ENCODE data around the gene SOX11. TPM values are rescaled to one million over a fixed set of nuclear protein-coding genes. Genes with fewer than 3 reads are reported as not detected.
"Not testable (repeated sequence)": the region's sequence is repeated elsewhere in the genome, so short reads cannot be mapped to it uniquely, and the experiment has no call there.

Gene SOX11
- total RNA-seq, 4 donors from 2014 or later: not detected

GRCh38 chr2:5664278-5664681, 27.9 kb upstream of the SOX11 start:
- no peaks in the 10 kb centered on the region for H3K4me1 ChIP-seq
- intact Hi-C loops (cut with DNase I): no loop called here
- no peak for TF ChIP-seq CTCF (IDR thresholded peaks at IDR 0.05)
- TF ChIP-seq POLR2A (IDR thresholded peaks at IDR 0.05): no peak
- H3K27ac ChIP-seq: no peak overlapping the region
- WGBS, 2 donors: 75 to 93% methylated on average over 4 of the region's 4 CpGs
- H3K4me3 ChIP-seq (replicated peaks in 1 of 3): no peak overlapping the region
- no peaks in the 10 kb centered on the region for H3K27me3 ChIP-seq
- H3K36me3 ChIP-seq: no peaks in the 10 kb centered on the region
- no peak for DNase-seq
- no peaks in the 10 kb centered on the region for H3K9me3 ChIP-seq

GRCh38 chr2:5665066-5665465, 27.1 kb upstream of the SOX11 start:
- TF ChIP-seq CTCF (IDR thresholded peaks at IDR 0.05): no peak
- no peak for TF ChIP-seq POLR2A (IDR thresholded peaks at IDR 0.05)
- Histone ChIP-seq H3K9me3 (no peaks in the 10 kb centered on the region), H3K4me1 (no peaks in the 10 kb centered on the region), H3K27ac (no peak overlapping the region), H3K27me3 (no peaks in the 10 kb centered on the region), H3K36me3 (no peaks in the 10 kb centered on the region), H3K4me3 (replicated peaks in 1 of 3) (no peak overlapping the region)
- WGBS, 2 donors: 76 to 82% methylated on average over 1 of the region's 1 CpG
- intact Hi-C loops (cut with DNase I): no loop called here
- no peak for DNase-seq

- no peaks in the 10 kb centered on the region for H3K36me3 ChIP-seq
- 90 to 93% methylated on average over 4 of the region's 4 CpGs for WGBS, 2 donors
- no peaks in the 10 kb centered on the region for H3K27me3 ChIP-seq
- DNase-seq: no peak
- no peaks in the 10 kb centered on the region for H3K9me3 ChIP-seq
- no peak overlapping the region for H3K27ac ChIP-seq
- TF ChIP-seq POLR2A (IDR thresholded peaks at IDR 0.05): no peak
- TF ChIP-seq CTCF (IDR thresholded peaks at IDR 0.05): no peak
- no peak overlapping the region for H3K4me3 ChIP-seq (replicated peaks in 1 of 3)
- intact Hi-C loops (cut with DNase I): no loop called here
- no peaks in the 10 kb centered on the region for H3K4me1 ChIP-seq
Measured at GRCh38 chr2:5666798-5667197, 25.4 kb upstream of the SOX11 start.

GRCh38 chr2:5667655-5668054, 24.5 kb upstream of the SOX11 start:
- 88 to 94% methylated on average over 1 of the region's 1 CpG for WGBS, 2 donors
- H3K4me1 ChIP-seq; H3K4me3 ChIP-seq (replicated peaks in 1 of 3); DNase-seq; H3K36me3 ChIP-seq; H3K9me3 ChIP-seq; H3K27ac ChIP-seq; H3K27me3 ChIP-seq; intact Hi-C loops (cut with DNase I): not testable (repeated sequence)

- H3K27ac ChIP-seq: no peak overlapping the region
- H3K9me3 ChIP-seq: no peaks in the 10 kb centered on the region
- no peak for TF ChIP-seq POLR2A (IDR thresholded peaks at IDR 0.05)
- no peak for TF ChIP-seq CTCF (IDR thresholded peaks at IDR 0.05)
- 86 to 89% methylated on average over 8 of the region's 8 CpGs for WGBS, 2 donors
- no peaks in the 10 kb centered on the region for H3K27me3 ChIP-seq
- H3K4me1 ChIP-seq: peaks cover 0 to 8% of the 10 kb centered on the region in 2 donors
- intact Hi-C loops (cut with DNase I): no loop called here
- no peak for DNase-seq
- no peak overlapping the region for H3K4me3 ChIP-seq (replicated peaks in 1 of 3)
- H3K36me3 ChIP-seq: no peaks in the 10 kb centered on the region
Measured at GRCh38 chr2:5668682-5669250, 23.4 kb upstream of the SOX11 start.

- intact Hi-C loops (cut with DNase I): no loop called here
- no peaks in the 10 kb centered on the region for H3K9me3 ChIP-seq
- no peak overlapping the region for H3K4me3 ChIP-seq (replicated peaks in 1 of 3)
- DNase-seq: no peak
- TF ChIP-seq POLR2A (IDR thresholded peaks at IDR 0.05) (no peak), CTCF (IDR thresholded peaks at IDR 0.05) (no peak)
- WGBS, 2 donors: 76 to 77% methylated on average over 15 of the region's 15 CpGs
- H3K27me3 ChIP-seq: no peaks in the 10 kb centered on the region
- H3K4me1 ChIP-seq: peaks cover 0 to 9% of the 10 kb centered on the region in 2 donors
- no peak overlapping the region for H3K27ac ChIP-seq
- H3K36me3 ChIP-seq: no peaks in the 10 kb centered on the region
Measured at GRCh38 chr2:5672749-5673144, 19.4 kb upstream of the SOX11 start.

Data from thyroid gland (tissue), 4 donors.